GM12874 (cell line): Measurements from ENCODE around the gene SEC22A.

ENCODE experiments used
- TF ChIP-seq, protein P1 (sequence below): IDR thresholded peaks from 2 replicates; pipeline ENCODE4 v1.5.1; 2011; ENCODE audit warnings: low read depth, mild to moderate bottlenecking, control low read depth, low read length, moderate library complexity; ENCODE audit not compliant: insufficient read depth

Gene SEC22A

DNA sequence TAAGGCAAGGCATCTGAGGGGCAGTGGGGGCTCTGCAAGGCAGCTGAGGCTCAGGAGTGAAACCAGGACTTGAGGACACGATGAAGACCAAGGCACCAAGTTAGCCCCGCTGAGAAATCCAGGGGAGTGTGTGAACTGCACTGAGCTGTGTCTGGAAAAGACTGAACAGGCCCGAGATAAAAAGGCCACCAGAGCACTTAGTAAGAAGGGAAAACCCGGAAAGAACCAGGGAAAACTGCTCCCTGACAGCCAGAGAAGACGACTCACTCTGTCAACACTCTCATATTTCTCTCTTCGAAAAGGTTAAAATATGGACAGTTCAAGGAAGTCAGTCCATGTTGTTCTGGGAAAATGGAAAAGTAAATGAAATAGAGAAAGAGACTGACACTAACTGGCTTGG lies 109.0 kb downstream of the SEC22A start:
- TF ChIP-seq, protein P1, sequence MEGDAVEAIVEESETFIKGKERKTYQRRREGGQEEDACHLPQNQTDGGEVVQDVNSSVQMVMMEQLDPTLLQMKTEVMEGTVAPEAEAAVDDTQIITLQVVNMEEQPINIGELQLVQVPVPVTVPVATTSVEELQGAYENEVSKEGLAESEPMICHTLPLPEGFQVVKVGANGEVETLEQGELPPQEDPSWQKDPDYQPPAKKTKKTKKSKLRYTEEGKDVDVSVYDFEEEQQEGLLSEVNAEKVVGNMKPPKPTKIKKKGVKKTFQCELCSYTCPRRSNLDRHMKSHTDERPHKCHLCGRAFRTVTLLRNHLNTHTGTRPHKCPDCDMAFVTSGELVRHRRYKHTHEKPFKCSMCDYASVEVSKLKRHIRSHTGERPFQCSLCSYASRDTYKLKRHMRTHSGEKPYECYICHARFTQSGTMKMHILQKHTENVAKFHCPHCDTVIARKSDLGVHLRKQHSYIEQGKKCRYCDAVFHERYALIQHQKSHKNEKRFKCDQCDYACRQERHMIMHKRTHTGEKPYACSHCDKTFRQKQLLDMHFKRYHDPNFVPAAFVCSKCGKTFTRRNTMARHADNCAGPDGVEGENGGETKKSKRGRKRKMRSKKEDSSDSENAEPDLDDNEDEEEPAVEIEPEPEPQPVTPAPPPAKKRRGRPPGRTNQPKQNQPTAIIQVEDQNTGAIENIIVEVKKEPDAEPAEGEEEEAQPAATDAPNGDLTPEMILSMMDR: no peak

- TF ChIP-seq, protein P1: no peak
Observed at GRCh38 chr3:123311201-123311600, 109.5 kb downstream of the SEC22A start.

- TF ChIP-seq, protein P1: no peak
Observed at GRCh38 chr3:123312331-123313265, 110.9 kb downstream of the SEC22A start.

GRCh38 chr3:123313889-123314288 lies 112.1 kb downstream of the SEC22A start:
- TF ChIP-seq, protein P1: no peak

DNA sequence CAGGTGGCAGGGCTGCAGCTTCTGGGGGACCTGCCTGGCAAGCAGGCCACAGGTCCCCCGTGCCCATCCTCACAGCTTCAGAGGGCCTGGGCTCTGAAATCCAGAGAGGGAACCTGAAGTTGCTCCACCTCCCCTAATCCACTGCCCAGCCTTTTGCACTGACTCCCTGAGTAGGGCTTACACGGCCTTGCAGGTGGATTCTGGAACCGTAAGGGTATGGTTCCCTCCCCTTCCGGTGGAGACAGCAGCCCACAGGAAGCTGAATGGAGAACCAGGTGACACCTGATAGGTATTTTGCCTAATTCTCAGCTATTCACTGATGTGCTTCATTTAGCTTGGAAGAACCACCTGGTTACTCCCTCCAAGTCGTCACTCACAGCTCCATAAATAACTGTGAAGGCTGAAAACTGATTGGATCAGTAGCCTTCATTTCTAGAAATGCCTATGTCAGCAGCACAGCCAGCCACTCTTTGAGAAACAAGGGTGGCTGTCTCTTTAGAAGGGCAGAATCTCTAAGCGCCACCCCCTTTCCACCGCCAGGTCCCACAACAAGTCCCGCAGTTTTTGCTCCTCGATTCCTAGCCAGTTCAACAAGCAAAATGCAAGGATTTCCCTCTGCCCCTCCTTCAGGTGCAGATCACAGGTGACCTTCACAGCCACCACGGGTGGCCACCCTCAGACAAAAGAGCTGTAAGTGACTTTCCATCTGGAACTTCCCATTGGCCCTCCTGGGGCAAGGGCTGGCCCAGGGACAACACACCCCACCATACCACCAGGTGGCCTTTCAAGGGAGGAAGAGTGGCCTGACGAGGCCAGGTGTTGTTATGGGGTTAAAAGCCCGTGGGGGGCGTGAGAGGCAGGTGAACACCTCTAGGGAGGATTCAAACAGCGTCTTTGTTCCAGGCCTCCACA lies 112.9 kb downstream of the SEC22A start:
- TF ChIP-seq, protein P1: no peak

- TF ChIP-seq, protein P1: no peak
Observed at GRCh38 chr3:123315271-123315595, 113.5 kb downstream of the SEC22A start.

DNA sequence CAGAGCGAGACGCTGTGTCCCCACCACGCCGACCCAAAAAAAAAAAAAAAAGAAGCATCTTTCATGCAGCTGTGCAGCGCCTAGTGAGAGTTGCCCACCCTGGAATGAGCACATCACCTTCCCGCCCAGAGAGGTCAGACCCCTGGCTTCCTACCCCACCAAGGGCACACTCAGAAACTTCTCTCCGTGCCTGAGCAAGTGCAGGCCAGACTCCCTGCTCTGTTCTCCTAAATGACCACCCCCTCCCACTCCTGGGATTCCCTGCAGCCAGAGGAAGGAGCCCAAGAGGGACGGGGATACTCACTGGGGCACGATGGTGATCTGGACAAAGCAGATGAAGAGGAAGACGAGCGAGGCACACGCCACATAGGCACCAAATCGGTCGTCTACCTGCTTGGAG lies 116.0 kb downstream of the SEC22A start:
- TF ChIP-seq, protein P1: no peak
